Measurements from ENCODE around the gene KIAA1191. TPM values are rescaled to one million over a fixed set of nuclear protein-coding genes. Genes with fewer than 3 reads are reported as not detected.
"Not testable (repeated sequence)": the region's sequence is repeated elsewhere in the genome, so short reads cannot be mapped to it uniquely, and the experiment has no call there.

The KIAA1191 gene, protein sequence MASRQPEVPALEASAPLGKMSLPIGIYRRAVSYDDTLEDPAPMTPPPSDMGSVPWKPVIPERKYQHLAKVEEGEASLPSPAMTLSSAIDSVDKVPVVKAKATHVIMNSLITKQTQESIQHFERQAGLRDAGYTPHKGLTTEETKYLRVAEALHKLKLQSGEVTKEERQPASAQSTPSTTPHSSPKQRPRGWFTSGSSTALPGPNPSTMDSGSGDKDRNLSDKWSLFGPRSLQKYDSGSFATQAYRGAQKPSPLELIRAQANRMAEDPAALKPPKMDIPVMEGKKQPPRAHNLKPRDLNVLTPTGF
- total RNA-seq (2014; rRNA removed; shearing (Covaris generic)), result 51.3 and 68.3 TPM in 2 replicates
- polyA plus RNA-seq (2015; cell fraction: cytosol; rRNA removed), result 91.9 and 102 TPM in 2 replicates
- 41.8 and 42.5 TPM in 2 replicates for polyA plus RNA-seq (2015; cell fraction: nucleus; rRNA removed)

DNA sequence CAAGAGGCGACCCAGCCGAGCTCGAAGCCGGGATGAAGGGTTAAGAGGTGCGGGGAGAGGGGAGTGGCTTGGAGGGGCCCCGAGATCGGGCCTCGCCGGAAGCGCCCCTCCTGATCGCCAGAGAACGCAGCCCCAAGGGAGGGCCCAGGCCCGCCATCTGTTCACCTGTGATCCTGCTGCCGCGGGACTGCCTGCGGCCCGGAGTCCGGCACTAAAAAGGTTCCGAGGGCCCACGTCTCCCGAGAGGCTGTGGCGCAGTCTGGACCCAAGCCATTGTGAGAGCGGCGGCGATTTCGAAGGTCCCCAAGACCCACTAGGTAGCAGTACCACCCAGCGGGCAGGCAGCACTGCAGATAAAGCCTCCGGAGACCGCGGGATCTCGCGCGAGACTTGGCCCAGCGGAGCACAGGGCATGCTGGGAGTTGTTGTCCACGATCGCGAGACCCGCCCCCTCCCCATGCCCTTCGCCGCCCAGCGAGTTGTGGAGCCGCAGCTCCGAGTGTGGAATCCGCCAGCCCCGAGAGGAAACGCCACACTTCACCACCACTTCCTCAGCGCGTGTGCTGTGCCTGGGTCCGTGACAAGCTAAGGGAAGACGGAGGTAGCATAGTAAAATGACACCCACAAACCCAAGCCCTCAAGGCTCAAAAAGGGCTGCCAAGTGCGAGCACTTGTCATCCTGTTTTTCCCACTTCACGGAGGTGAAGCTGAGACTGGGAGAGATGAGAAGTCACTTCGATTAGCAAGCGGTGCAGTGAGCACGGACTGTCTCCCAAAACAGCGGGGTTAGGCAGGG is at the start of gene KIAA1191:
Gene KIAA1191 (minus strand): TSS at position 328 of the 796 bp plus-strand sequence. CDS start 2,256 bp downstream, outside the sequence.
- DNase-seq (ENCODE audit: low read depth), result peak; percentile 86

DNA sequence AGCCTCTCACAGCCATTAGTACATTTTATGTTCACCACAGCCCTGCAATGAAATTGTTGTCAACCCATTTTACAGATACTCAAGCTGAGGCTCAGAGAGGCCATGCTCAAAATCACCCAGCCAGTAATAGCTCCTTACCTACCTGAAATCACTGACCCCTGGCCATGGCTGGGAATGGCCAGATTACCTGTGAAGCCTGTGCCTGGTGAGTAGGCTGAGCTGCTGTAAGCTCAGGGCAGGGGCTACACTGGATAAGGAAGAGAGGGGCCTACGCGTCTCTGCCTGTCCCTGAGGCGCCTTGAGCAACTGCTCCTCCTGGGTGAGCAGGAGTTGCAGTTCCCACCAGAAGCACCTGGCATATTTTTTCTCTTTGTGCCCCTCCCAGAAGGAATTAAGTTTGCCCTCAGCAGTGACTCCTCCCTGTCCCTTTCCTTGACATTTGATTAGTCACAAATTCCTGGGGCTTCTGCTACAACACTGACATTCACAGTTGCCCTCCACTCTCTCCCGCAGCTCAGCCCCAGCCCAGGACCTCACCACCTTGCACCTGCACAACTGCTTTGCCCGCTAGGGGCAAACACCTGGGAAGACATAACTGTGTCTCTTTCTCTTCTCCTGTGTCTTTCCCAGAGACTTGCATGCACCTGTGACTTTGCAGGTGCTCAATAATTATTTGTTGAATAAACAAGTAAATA is 49.1 kb upstream of the KIAA1191 start:
- DNase-seq (ENCODE audit: low read depth), result no peak

DNA sequence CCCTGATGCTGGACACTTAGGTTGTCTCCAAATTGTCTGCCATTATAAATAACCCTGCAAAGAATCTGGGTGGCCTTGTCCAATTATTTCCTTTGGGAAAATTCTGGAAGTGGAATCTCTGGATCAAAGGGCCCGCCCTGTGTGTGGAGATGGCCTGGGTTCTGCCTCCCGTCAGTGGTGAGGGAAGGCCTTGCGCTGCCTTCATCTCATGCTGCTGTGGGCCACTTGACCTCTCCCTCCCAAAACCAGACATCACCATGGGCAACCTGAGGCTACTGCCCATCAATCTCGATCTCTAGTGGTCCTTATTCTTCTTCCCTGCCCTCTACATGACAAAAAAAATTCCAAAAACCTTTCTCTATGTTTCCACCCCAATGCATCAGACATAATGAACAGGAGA is 48.2 kb upstream of the KIAA1191 start:
- no peak for DNase-seq (ENCODE audit: low read depth)

DNA sequence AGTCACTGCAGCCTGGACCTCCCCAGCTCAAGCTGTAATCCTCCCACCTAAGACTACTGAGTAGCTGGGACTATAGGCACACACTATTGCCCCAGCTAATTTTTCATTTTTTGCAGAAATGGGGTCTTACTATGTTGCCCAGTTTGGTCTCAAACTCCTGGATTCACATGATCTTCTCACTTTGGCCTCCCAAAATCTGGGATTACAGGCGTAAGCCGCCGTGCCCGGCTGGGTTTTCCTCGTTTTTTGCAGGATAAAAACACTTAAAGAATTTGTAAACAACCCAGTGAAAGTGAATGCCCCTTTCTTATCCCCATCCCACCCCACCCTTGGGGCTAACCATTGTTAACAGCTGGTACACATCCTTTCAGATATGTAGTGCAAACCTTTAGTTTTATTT is 47.0 kb upstream of the KIAA1191 start:
- DNase-seq (ENCODE audit: low read depth), result no peak

DNA sequence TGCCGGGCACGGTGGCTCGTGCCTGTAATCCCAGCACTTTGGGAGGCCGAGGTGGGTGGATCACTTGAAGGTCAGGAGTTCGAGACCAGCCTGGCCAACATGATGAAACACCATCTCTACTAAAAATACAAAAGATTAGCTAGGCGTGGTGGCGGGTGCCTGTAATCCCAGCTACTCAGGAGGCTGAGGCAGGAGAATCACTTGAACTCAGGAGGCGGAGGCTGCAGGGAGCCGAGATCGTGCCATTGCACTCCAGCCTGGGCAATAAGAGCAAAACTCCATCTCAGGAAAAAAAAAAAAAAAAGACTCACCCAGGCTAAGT is 46.6 kb upstream of the KIAA1191 start:
- not testable (repeated sequence) for DNase-seq (ENCODE audit: low read depth)

DNA sequence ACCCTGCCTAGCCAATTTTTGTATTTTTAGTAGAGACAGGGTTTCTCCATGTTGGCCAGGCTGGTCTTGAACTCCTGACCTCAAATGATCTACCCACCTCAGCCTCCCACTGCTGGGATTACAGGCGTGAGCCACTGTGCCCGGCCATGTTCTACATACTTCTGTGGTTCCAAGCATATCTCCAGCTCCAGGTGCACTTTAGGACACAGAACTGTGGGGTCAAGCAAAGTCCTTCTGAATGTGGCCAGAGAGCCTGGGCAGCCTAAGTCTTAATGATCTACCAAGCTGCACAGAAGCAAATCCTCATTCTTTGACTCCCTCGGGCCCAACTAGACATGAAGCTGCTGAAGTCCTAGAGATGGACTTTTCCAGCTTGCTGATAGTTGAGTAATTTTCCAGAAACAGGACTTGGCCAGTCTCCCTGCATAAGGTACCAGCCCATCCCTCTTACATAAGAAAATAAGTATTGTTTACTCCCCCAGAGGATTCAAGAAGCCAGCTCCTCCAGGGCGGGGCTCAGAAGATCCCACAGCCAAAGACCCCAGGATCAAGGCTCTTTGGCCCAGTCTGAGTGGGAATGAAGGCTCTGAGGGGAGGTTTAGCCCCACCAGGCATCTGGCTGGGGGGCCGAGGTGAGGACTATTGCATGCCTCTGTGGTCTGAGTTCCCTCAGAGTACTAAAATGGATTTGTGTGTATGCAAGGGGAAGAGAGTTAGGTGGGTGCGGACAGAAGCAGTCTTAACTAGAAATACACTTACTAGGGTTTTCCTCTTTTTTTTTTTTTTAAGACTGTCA is 46.1 kb upstream of the KIAA1191 start:
- DNase-seq (ENCODE audit: low read depth), result no peak

DNA sequence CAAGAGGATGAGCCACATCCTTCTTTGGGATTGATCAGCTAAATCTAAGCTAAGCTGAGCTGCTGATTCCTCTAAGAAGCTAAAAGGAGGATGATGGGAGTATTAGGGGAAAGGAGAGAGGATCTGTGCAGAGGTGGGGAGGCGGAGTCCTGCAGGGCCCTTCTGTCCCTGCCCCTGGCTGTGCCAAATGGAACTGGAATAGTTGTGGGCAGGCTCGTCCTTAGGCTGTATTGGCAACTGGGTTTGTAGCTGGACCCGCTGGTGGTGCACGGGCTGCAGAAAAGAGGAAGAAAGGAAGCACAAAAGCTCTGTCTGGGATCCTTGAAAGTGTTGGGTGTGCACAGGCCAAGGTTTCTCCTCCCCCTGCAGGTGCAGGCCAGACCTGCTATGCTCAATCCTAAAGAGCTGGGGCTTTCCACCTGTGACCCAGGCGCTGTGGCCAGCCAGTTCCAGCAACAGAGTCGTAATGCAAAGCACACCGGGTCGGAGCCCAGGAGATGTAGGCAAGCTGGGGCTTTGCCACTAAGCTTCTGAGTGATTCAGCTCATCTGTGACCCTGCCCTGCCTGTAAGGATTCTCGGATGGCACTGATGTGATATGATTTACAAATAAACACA is 45.0 kb upstream of the KIAA1191 start:
- no peak for DNase-seq (ENCODE audit: low read depth)

DNA sequence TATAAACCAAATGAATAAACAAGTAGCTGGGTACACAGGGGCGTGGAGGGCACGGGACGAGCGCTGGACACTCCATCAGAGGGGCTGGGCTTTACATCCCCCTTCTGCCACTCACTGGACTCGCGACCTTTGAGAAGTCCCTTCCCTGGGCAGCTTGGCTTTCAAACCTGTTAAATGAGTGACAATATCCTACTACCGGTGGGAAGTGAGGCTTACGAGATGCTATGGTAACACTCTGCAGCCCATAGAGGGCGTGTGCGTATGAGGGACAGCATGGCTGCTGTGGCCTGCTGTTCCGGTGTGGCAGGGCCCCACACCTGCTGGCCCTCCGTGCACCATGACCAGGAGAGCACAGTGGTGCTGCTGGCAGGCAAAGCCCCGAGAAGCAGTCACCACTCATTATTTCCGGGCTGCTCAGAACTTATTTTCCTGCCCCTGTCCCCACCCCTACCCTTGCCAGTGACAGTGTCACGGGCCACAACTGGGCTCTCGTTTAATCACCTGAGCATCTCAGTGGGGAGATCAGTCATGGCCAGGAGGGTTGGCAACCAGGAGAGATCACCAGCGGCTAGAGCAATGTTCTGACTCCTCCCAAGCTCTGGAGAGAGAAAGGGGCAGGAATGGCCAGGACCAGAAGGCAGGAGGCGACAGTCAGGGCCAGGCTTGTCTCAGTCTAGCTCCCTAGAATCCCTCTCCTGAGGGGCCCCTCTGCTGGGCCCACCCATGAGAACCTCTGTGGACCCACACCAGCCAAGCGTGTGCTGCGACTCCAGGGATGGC is 44.3 kb upstream of the KIAA1191 start:
- DNase-seq (ENCODE audit: low read depth), result no peak

DNA sequence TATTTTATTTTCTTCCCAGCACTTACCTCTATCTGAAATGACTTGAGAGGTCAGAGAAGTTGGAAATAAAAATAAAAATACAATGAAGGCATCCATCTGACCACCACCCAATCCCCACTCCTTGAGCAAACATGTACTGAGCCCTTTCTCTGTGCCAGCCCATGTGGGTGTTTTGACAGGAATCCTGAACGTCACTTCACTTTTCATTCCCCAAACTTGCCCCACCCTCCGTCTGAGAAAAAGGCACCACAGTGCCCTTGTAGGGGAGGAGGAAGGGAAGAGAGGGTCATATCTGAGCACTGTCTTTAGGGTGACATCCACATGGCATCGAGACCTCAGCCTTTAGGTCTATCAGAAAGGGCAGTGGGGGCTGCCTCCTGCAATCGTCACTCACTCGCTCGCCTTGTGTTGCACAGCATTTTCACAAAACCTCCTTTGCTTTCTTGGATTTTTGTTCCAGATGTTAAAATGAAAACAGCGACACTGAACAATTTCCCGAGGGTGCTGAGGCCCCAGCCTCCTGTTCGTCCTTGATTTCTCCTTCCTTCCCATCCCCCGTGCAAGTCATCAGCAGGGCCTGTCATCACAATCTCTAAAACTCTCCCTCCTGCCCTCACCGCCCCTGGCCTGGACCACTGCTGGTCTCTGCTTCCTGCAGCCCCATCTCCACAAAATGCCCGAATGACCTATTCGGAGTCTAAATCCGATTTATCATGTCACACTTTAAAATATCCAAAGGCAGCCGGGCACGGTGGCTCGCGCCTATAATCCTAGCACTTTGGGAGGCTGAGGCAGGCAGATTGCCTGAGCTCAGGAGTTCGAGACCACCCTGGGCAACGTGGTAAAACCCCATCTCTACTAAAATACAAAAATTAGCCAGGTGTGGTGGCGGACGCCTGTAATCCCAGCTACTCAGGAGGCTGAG is 40.0 kb upstream of the KIAA1191 start:
- DNase-seq (ENCODE audit: low read depth), result no peak

DNA sequence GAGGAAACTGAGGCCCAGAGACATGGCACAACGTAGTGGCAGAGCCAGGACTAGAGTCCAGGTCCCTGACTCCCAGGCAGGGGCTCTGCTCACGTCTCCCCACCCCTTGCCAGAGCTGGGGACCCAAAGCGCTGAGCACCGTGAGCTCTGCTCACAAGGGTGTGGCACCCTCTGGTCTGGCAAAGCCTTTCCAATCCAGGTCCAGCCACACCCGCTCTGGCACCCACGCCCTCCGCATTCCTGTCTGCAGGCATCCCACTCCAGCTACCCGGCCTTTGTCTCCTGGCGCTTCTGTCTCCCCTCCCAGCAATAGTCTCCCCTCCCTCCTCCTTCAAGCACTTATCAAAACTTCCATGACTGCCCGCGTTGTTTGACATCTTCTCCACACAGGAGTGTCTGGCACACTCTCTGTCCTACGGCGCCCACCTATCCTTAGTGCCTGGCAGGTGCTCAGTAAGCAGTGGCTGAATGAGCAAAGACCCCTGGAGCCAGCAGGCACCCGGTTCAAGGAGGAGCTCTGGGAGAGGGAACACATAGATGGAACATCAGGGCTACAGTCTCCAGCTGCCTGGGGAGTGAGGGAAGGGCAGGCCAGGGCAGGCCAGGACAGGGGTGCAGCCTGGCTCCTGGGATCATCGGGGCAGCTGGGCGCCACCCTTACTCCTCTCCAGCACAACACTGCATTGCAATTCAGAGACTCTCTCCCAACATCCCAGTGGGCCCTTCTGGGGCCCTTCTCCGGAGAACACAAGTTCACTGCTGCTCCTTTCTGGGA is 39.0 kb upstream of the KIAA1191 start:
- no peak for DNase-seq (ENCODE audit: low read depth)

DNA sequence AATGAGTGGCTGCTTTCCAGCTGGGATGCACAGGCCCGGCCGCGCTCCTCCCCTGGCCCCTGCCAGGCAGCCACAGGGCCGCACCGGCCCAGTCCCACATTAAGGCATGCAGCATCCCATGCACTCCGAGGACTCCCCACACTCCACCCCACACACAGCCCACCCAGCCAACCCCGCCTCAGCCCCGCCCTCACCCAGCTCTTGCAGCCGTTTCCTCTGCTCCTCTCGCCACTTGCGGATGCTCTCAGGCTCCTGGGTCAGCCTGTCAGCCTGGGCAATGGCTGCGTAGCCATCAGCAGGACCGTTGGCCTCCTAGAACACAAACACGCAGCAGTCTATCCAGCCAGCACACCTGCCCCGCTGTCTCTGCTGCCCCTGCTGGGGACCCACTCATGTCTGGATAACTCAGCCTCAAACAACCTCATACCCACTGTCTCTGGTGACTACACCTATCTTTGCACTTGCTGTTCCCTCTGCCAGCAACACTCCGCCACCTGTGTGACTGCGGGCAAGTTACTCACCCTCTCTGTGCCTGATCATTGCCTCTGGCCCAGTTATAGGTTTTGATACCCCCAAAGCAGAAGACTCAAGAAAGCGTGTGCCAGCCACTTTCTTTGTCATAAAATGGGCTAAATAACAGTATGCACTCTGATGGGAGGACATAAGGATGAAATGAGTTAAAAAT is 36.3 kb upstream of the KIAA1191 start:
- no peak for DNase-seq (ENCODE audit: low read depth)

DNA sequence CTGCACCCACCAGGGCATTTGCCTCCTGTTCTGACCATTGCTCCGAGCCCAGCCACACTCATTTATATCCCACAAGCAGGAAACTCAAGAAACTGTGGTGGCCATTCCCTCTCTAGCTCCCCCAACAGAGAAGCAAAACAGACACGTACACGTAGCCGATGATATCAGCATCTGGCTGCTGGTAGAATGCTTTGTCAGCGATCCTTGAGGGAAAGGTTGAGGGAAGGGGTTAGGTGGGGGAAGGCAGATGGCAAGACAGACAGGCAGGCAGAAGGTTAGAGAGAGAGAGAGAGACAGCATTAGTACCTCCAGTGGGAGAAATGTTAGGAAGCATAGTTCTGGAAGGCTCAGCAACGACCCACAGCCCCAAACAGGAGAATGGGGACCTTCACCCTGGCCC is 34.8 kb upstream of the KIAA1191 start:
- no peak for DNase-seq (ENCODE audit: low read depth)

DNA sequence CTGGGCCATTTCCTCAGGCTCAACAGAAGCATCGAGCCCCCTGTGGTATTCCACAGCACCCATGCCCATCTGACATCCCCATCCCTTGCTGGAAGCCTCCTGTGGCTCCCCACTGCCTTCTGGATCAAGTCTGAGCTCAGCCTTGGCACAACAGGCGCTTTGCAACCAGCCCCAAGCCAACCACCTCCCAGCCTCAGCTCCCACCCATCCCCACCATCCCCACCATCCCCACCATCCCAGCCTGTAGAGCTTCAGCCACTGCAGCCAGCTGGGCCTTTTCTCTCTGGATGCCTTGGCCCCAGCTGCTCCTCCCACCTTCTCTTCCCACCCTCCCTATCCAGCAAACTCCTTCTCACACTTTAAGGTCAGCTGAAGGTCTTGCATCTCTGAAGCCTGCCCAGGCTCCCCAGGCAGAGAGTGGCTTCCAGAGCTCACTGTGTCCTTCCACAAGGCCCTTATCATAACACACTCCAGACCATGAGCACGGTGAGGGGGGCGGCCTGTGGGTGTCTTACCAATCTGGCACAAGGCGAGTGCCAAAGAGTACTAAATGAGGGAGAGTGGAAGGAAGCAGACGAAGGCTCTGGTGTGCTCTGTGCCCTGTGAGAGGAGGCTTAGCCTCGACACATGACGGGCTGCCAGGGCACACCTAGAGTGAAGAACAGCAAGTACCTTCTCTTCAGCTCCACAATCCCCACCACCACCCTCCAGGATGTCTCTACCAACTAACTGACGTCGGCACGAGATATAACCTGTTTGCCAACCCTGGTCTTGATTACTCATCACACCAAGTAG is 33.5 kb upstream of the KIAA1191 start:
- no peak for DNase-seq (ENCODE audit: low read depth)

DNA sequence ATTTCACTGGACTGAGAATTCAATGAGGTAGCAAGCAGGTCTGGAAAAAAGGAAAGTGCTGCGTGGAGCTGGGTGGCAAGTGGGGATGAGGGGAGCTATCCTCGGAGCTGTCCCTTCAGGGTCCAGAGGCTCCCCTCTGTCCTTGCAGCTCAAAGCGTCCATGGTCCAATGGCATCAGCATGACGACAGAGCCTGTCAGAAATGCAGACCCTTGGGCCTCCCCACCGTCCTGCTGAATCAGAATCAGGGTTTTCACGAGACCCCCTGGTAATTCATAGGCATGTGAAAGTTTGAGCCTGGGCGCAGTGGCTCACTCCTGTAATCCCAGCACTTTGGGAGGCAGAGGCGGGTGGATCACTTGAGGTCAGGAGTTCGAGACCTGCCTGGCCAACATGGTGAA is 32.5 kb upstream of the KIAA1191 start:
- DNase-seq (ENCODE audit: low read depth), result no peak

DNA sequence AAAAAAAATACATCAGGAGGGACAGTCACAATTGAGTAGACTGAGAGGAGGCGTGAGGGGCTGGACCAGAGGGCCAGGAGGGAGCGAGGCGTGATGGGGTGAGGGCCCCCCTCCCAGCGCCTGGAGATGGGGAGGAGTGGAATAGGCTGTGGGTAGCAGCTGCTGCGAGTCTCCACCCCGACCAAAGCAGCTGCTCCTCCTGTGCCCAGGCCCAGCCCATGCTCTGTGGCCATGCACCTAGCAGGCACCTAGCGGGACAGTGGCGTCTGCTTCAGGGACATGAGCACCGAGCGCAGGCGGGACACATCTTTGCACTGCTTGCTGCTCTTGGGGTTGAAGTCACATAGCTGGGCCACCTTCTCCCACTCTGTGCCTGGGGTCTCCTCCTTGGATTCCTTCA is 31.0 kb upstream of the KIAA1191 start:
- no peak for DNase-seq (ENCODE audit: low read depth)

DNA sequence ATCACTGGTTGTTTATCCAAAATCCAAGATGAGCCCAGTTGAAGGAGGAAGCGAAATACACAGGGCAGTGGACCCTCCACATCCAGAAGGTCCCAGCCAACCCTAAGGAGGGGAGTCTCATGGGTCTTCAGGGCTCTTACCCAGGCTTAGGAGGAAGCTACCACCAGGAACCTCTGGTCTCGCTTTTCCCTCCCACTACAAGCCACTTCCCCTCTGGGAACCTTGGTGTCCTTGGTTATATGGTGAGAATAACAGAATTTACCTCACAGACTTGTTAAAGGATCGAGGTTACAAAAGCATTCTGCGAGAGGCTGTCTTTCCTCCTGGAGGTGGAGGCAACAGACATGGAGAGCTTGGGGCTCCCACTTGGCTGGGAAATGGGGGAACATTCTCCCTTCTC is 30.4 kb upstream of the KIAA1191 start:
- DNase-seq (ENCODE audit: low read depth), result no peak

DNA sequence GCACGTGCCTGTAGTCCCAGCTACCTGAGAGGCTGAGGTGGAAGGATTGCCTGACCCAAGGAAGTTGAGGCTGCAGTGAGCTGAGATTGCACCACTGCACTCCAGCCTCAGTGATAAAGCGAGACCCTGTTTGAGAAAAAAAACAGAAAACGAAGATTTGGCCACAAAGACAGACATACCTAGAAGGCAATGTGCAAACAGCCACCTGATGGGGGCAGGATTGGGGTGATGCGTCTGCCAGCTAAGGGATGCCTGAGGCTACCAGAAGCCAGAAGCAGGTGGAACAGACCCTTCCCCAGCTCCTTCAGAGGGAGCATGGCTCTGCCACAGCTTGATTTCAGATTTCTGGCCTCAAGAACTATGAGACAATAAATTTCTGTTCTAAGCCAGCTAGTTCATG is 29.9 kb upstream of the KIAA1191 start:
- DNase-seq (ENCODE audit: low read depth), result no peak
